BJ (cell line): ENCODE data around the gene PROC. TPM values are rescaled to one million over a fixed set of nuclear protein-coding genes. Genes with fewer than 3 reads are reported as not detected.

Experiments used
- CTCF ChIA-PET: fragments of 350-600 bp; formaldehyde crosslinking; extraction: SDS; loops from one replicate; lab custom pipeline; 2021; ENCODE audit warnings: antibody characterized with exemption, inconsistent platforms; lab: Yijun Ruan, JAX
- POLR2A ChIA-PET: fragments of 300-600 bp; sonication (Branson Sonifier 250); formaldehyde crosslinking; extraction: SDS; loops from one replicate; lab custom pipeline; 2021; ENCODE audit warnings: antibody characterized with exemption; lab: Charles Lee
- DNase-seq: peaks from one replicate; pipeline ENCODE4 v3.0.0-alpha.2; 2011; ENCODE audit warnings: low read depth
- H3K27me3 ChIP-seq: 2 replicates; pipeline ENCODE4 v1.6.0; 2011; ENCODE audit warnings: low read length; ENCODE audit not compliant: control insufficient read depth, insufficient read depth
- H3K36me3 ChIP-seq: 2 replicates; pipeline ENCODE4 v1.5.1; 2011; ENCODE audit warnings: low read length; ENCODE audit not compliant: control insufficient read depth, insufficient read depth
- H3K4me3 ChIP-seq: 2 replicates; pipeline ENCODE4 v1.5.1; 2011; ENCODE audit warnings: low read depth, mild to moderate bottlenecking, control low read depth, low read length
- CTCF ChIP-seq: IDR thresholded peaks from 2 replicates; pipeline ENCODE4 v1.5.1; 2011; ENCODE audit warnings: low read depth, mild to moderate bottlenecking, control low read depth, inconsistent platforms, low read length, moderate library complexity; ENCODE audit not compliant: insufficient read depth
- polyA plus RNA-seq: library from polyadenylated mRNA; depleted of rRNA; stranded (reverse); fragments of >200 nt; gene quantifications from 2 replicates; pipeline ENCODE4 v1.2.3, GENCODE V29; 2011

PROC gene
- polyA plus RNA-seq, 1 experiment: 0.11 TPM

DNA sequence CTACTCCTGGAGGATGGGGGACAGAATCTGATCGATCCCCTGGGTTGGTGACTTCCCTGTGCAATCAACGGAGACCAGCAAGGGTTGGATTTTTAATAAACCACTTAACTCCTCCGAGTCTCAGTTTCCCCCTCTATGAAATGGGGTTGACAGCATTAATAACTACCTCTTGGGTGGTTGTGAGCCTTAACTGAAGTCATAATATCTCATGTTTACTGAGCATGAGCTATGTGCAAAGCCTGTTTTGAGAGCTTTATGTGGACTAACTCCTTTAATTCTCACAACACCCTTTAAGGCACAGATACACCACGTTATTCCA lies 844 bp downstream of the PROC start:
- ChIA-PET CTCF (interaction anchor here (0.9 kb wide), 1 partner anchor 11 kb away, joined by 3 read pairs; no protein-coding TSS in a partner anchor), POLR2A (no interaction called here)

DNA sequence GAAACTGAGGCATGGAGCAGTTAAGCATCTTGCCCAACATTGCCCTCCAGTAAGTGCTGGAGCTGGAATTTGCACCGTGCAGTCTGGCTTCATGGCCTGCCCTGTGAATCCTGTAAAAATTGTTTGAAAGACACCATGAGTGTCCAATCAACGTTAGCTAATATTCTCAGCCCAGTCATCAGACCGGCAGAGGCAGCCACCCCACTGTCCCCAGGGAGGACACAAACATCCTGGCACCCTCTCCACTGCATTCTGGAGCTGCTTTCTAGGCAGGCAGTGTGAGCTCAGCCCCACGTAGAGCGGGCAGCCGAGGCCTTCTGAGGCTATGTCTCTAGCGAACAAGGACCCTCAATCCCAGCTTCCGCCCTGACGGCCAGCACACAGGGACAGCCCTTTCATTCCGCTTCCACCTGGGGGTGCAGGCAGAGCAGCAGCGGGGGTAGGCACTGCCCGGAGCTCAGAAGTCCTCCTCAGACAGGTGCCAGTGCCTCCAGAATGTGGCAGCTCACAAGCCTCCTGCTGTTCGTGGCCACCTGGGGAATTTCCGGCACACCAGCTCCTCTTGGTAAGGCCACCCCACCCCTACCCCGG lies 1.3 kb downstream of the PROC start:
- no peak for TF ChIP-seq CTCF
- no peaks in the 10 kb centered on the region for H3K36me3 ChIP-seq
- ChIA-PET CTCF (interaction anchor here (0.6 to 0.9 kb wide), 2 partner anchors 11 to 12 kb away, joined by 3 read pairs; no protein-coding TSS in a partner anchor), POLR2A (no interaction called here)
- no peak for DNase-seq
- H3K27me3 ChIP-seq: peaks cover 9% of the 10 kb centered on the region
- no peak overlapping the region for H3K4me3 ChIP-seq

More for the DNA sequence above, 844 bp downstream of the PROC start:
- H3K4me3 ChIP-seq: no peak overlapping the region
- no peak for DNase-seq
- peaks cover 9% of the 10 kb centered on the region for H3K27me3 ChIP-seq
- H3K36me3 ChIP-seq: no peaks in the 10 kb centered on the region
- no peak for TF ChIP-seq CTCF

DNA sequence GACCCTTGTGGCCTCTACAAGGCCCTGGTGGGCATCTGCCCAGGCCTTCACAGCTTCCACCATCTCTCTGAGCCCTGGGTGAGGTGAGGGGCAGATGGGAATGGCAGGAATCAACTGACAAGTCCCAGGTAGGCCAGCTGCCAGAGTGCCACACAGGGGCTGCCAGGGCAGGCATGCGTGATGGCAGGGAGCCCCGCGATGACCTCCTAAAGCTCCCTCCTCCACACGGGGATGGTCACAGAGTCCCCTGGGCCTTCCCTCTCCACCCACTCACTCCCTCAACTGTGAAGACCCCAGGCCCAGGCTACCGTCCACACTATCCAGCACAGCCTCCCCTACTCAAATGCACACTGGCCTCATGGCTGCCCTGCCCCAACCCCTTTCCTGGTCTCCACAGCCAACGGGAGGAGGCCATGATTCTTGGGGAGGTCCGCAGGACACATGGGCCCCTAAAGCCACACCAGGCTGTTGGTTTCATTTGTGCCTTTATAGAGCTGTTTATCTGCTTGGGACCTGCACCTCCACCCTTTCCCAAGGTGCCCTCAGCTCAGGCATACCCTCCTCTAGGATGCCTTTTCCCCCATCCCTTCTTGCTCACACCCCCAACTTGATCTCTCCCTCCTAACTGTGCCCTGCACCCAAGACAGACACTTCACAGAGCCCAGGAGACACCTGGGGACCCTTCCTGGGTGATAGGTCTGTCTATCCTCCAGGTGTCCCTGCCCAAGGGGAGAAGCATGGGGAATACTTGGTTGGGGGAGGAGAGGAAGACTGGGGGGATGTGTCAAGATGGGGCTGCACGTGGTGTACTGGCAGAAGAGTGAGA lies 2.0 kb downstream of the PROC start:
- Histone ChIP-seq H3K27me3 (peaks cover 9% of the 10 kb centered on the region), H3K36me3 (no peaks in the 10 kb centered on the region), H3K4me3 (no peak overlapping the region)
- no peak for TF ChIP-seq CTCF
- ChIA-PET CTCF (interaction anchor here (0.6 kb wide), 1 partner anchor 10 kb away, joined by 3 read pairs; no protein-coding TSS in a partner anchor), POLR2A (no interaction called here)
- no peak for DNase-seq

DNA sequence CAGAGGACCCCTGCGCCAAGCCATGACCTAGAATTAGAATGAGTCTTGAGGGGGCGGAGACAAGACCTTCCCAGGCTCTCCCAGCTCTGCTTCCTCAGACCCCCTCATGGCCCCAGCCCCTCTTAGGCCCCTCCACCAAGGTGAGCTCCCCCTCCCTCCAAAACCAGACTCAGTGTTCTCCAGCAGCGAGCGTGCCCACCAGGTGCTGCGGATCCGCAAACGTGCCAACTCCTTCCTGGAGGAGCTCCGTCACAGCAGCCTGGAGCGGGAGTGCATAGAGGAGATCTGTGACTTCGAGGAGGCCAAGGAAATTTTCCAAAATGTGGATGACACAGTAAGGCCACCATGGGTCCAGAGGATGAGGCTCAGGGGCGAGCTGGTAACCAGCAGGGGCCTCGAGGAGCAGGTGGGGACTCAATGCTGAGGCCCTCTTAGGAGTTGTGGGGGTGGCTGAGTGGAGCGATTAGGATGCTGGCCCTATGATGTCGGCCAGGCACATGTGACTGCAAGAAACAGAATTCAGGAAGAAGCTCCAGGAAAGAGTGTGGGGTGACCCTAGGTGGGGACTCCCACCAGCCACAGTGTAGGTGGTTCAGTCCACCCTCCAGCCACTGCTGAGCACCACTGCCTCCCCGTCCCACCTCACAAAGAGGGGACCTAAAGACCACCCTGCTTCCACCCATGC lies 3.0 kb downstream of the PROC start:
- Histone ChIP-seq H3K27me3 (peaks cover 9% of the 10 kb centered on the region), H3K4me3 (no peak overlapping the region), H3K36me3 (no peaks in the 10 kb centered on the region)
- no peak for TF ChIP-seq CTCF
- CTCF ChIA-PET: no interaction called here
- POLR2A ChIA-PET: no interaction called here
- DNase-seq: no peak

- CTCF ChIA-PET: interaction anchor here (1.3 kb wide), 1 partner anchor 11 kb away, joined by 8 read pairs; no protein-coding TSS in a partner anchor
These were observed 3.8 kb downstream of the PROC start for GRCh38 chr2:127421871-127422558.

More at GRCh38 chr2:127421871-127422558, 3.8 kb downstream of the PROC start:
- POLR2A ChIA-PET: no interaction called here
- TF ChIP-seq CTCF: no peak
- no peak for DNase-seq
- Histone ChIP-seq H3K4me3 (no peak overlapping the region), H3K27me3 (peaks cover 9% of the 10 kb centered on the region), H3K36me3 (no peaks in the 10 kb centered on the region)
